ENCODE measurements around the gene KLHL30. TPM values are rescaled to one million over a fixed set of nuclear protein-coding genes. Genes with fewer than 3 reads are reported as not detected.
A peak's percentile ranks its signal among the peaks of the same experiment; 100 is the strongest.

Gene KLHL30
- total RNA-seq, 1 donor from 2014 or later, result 0.26 TPM

GRCh38 chr2:238164906-238165287 is 26.4 kb downstream of the KLHL30 start:
- DNase-seq (ENCODE audit: low read depth) (no peak), FAIRE-seq (no peak)
- TF ChIP-seq, protein P1, sequence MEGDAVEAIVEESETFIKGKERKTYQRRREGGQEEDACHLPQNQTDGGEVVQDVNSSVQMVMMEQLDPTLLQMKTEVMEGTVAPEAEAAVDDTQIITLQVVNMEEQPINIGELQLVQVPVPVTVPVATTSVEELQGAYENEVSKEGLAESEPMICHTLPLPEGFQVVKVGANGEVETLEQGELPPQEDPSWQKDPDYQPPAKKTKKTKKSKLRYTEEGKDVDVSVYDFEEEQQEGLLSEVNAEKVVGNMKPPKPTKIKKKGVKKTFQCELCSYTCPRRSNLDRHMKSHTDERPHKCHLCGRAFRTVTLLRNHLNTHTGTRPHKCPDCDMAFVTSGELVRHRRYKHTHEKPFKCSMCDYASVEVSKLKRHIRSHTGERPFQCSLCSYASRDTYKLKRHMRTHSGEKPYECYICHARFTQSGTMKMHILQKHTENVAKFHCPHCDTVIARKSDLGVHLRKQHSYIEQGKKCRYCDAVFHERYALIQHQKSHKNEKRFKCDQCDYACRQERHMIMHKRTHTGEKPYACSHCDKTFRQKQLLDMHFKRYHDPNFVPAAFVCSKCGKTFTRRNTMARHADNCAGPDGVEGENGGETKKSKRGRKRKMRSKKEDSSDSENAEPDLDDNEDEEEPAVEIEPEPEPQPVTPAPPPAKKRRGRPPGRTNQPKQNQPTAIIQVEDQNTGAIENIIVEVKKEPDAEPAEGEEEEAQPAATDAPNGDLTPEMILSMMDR (IDR thresholded peaks at IDR 0.05; ENCODE audit: insufficient read depth, low read length, severe bottlenecking), result no peak
- Histone ChIP-seq H3K36me3 (ENCODE audit: control insufficient read depth, insufficient read depth, low read length) (peaks cover 9% of the 10 kb centered on the region), H3K27me3 (ENCODE audit: control insufficient read depth, insufficient read depth, low read length) (no peaks in the 10 kb centered on the region), H3K4me3 (ENCODE audit: low read depth, low read length) (no peak overlapping the region)

DNA sequence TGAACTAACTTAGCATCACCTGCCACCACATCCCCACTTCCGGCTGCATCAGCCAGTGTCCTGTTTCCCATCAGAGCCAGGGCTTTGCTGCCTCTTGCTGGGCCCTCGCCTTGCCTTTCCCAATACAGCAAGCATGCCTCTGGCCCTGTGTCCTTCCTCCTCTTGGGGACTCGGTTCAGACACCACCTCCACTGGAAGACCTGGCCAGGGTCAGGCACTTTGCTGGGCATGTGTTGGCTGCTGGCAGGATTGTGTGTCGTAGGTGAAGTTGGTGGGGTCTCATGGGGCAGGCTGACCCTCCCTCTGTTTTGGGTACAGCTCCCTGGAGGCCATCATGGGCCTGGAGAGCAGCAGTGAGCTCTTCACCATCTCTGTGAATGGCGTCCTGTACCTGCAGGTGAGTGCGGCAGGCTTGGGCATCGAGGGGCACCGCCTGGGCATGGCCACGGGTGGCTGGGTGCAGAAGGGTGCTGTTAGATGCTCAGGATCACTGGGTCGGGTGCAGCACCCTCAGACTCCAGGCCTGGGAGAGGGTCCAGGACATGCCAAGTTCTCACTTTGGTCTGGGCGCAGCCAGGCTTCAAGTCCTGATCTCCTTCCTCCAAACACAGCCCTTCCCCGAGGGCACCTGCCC is 26.9 kb downstream of the KLHL30 start:
- H3K27me3 ChIP-seq (ENCODE audit: control insufficient read depth, insufficient read depth, low read length), result no peaks in the 10 kb centered on the region
- H3K4me3 ChIP-seq (ENCODE audit: low read depth, low read length), result no peak overlapping the region
- peaks cover 9% of the 10 kb centered on the region for H3K36me3 ChIP-seq (ENCODE audit: control insufficient read depth, insufficient read depth, low read length)
- TF ChIP-seq, protein P1 (IDR thresholded peaks at IDR 0.05; ENCODE audit: insufficient read depth, low read length, severe bottlenecking), result no peak
- FAIRE-seq (peak; percentile 32), DNase-seq (ENCODE audit: low read depth) (no peak)

- no peak for DNase-seq (ENCODE audit: low read depth)
- peaks cover 11% of the 10 kb centered on the region for H3K36me3 ChIP-seq (ENCODE audit: control insufficient read depth, insufficient read depth, low read length)
Measured at GRCh38 chr2:238166391-238167343, 28.2 kb downstream of the KLHL30 start.

GRCh38 chr2:238167344-238167715 is 28.9 kb downstream of the KLHL30 start:
- H3K4me3 ChIP-seq (ENCODE audit: low read depth, low read length), result no peak overlapping the region
- no peaks in the 10 kb centered on the region for H3K27me3 ChIP-seq (ENCODE audit: control insufficient read depth, insufficient read depth, low read length)
- TF ChIP-seq, protein P1 (IDR thresholded peaks at IDR 0.05; ENCODE audit: insufficient read depth, low read length, severe bottlenecking), result no peak
- DNase-seq (ENCODE audit: low read depth) (no peak), FAIRE-seq (no peak)
- peaks cover 12% of the 10 kb centered on the region for H3K36me3 ChIP-seq (ENCODE audit: control insufficient read depth, insufficient read depth, low read length)

More at GRCh38 chr2:238166391-238167343, 28.2 kb downstream of the KLHL30 start:
- FAIRE-seq, result no peak
- no peak overlapping the region for H3K4me3 ChIP-seq (ENCODE audit: low read depth, low read length)
- TF ChIP-seq, protein P1 (IDR thresholded peaks at IDR 0.05; ENCODE audit: insufficient read depth, low read length, severe bottlenecking), result no peak
- no peaks in the 10 kb centered on the region for H3K27me3 ChIP-seq (ENCODE audit: control insufficient read depth, insufficient read depth, low read length)

DNA sequence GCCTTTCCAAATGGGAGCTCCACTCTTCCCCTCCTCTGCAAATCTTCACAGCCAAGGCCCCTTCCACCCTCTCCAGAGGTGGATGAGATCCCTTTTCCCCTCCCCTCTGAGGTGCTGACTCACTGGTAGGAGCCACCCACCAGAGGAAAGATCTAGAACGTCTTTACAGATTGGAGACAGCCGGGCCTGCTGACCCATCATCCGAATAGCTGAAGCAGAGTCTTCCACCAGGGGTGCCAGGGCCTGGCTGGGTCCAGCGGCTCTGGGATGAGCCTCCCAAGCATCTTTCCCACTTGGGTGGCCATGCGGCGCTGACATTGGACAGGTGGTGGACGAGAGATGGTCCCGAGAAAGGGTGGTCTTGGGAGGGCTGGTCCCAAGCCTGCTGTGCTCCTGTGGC is 29.3 kb downstream of the KLHL30 start:
- DNase-seq (ENCODE audit: low read depth) (no peak), FAIRE-seq (no peak)
- TF ChIP-seq, protein P1 (IDR thresholded peaks at IDR 0.05; ENCODE audit: insufficient read depth, low read length, severe bottlenecking), result no peak
- Histone ChIP-seq H3K27me3 (ENCODE audit: control insufficient read depth, insufficient read depth, low read length) (no peaks in the 10 kb centered on the region), H3K36me3 (ENCODE audit: control insufficient read depth, insufficient read depth, low read length) (peaks cover 16% of the 10 kb centered on the region), H3K4me3 (ENCODE audit: low read depth, low read length) (no peak overlapping the region)
